B cell (primary cell): ENCODE data around the gene MOGAT2. TPM values are rescaled to one million over a fixed set of nuclear protein-coding genes. Genes with fewer than 3 reads are reported as not detected.

ENCODE experiments used
- ATAC-seq: fragments of 200-7000 bp; cut with Tn5 transposase; one replicate; pipeline ENCODE4 v1.10.0; 2021; ENCODE audit warnings: low read depth, mild to moderate bottlenecking, moderate number of reproducible peaks, moderate library complexity
- CTCF ChIA-PET: fragments of 350-600 bp; sonication (Branson Sonifier 250); formaldehyde crosslinking; loops from one replicate; lab custom pipeline; 2021; ENCODE audit warnings: antibody characterized with exemption, inconsistent platforms; lab: Charles Lee
- POLR2A ChIA-PET: fragments of 350-600 bp; sonication (Branson Sonifier 250); formaldehyde crosslinking; loops from one replicate; lab custom pipeline; 2021; ENCODE audit warnings: antibody characterized with exemption; lab: Charles Lee
- DNase-seq: peaks from one replicate; pipeline ENCODE4 v3.0.0; 2013
- H2AFZ ChIP-seq: 2 replicates; pipeline ENCODE4 v1.6.1; 2012; ENCODE audit warnings: mild to moderate bottlenecking, low read depth, low read length; ENCODE audit not compliant: insufficient read depth, poor library complexity, severe bottlenecking
- H3K27ac ChIP-seq, 2 donors: 1 replicate in 1 of 2; 2 replicates in 1 of 2; pipeline ENCODE4 v1.5.1; 2012 to 2013; ENCODE audit warnings: low read length in 2 of 2, mild to moderate bottlenecking in 2 of 2, moderate library complexity in 1 of 2
- H3K27me3 ChIP-seq, 4 experiments: fragments of 200-600 bp in 1 of 4; sonication (generic) in 1 of 4; replicated peaks in 1 of 4; 1 replicate in 2 of 4; 2 replicates in 2 of 4; pipeline versions ENCODE4 v1.6.1 to v1.7.0; 2013 to 2016; ENCODE audit warnings: low read length in 3 of 4, mild to moderate bottlenecking in 2 of 4, mixed read lengths in 1 of 4, moderate library complexity in 1 of 4; ENCODE audit not compliant: insufficient read depth in 4 of 4, control insufficient read depth in 3 of 4; ENCODE audit errors: control extremely low read depth in 1 of 4
- H3K36me3 ChIP-seq, 2 experiments: replicated peaks in 1 of 2; 1 replicate in 1 of 2; 2 replicates in 1 of 2; pipeline versions ENCODE4 v1.6.1 to v1.7.1; 2013; ENCODE audit warnings: low read length in 1 of 2; ENCODE audit not compliant: insufficient read depth in 2 of 2, control insufficient read depth in 1 of 2; ENCODE audit errors: control extremely low read depth in 1 of 2, extremely low read depth in 1 of 2
- H3K4me1 ChIP-seq, 2 donors: fragments of 200-600 bp in 1 of 2; sonication (generic) in 1 of 2; 1 replicate in 1 of 2; 2 replicates in 1 of 2; pipeline versions ENCODE4 v1.5.1 to v1.6.1; 2013 to 2017; ENCODE audit warnings: low read length in 2 of 2; ENCODE audit not compliant: control insufficient read depth in 2 of 2, insufficient read depth in 2 of 2
- H3K4me2 ChIP-seq: replicated peaks from 2 replicates; pipeline ENCODE3; 2012; ENCODE audit warnings: mild to moderate bottlenecking, low read depth, low read length; ENCODE audit not compliant: poor library complexity, severe bottlenecking
- H3K4me3 ChIP-seq, 5 experiments: fragments of 200-600 bp in 1 of 5; sonication (generic) in 1 of 5; 1 replicate in 3 of 5; 2 replicates in 2 of 5; pipeline versions ENCODE4 v1.5.1 to v1.7.0; 2011 to 2016; ENCODE audit warnings: low read length in 4 of 5, mild to moderate bottlenecking in 4 of 5, low read depth in 2 of 5, control low read depth in 1 of 5, moderate library complexity in 1 of 5; ENCODE audit not compliant: insufficient read depth in 1 of 5; ENCODE audit errors: control extremely low read depth in 1 of 5, extremely low read depth in 1 of 5
- H3K79me2 ChIP-seq: fragments of 200-600 bp; sonication (generic); one replicate; pipeline ENCODE4 v1.6.0; 2016; ENCODE audit warnings: low read length; ENCODE audit not compliant: control insufficient read depth, insufficient read depth
- H3K9ac ChIP-seq: fragments of 200-600 bp; sonication (generic); 2 replicates; pipeline ENCODE4 v1.6.1; 2017; ENCODE audit warnings: mild to moderate bottlenecking, low read length, moderate library complexity
- H3K9me3 ChIP-seq, 3 donors: one replicate each; pipeline versions ENCODE4 v1.6.1 to v1.7.1; 2013; ENCODE audit warnings: low read length in 2 of 3; ENCODE audit not compliant: control insufficient read depth in 2 of 3, insufficient read depth in 1 of 3; ENCODE audit errors: control extremely low read depth in 1 of 3
- H4K20me1 ChIP-seq: 2 replicates; pipeline ENCODE4 v1.6.0; 2012; ENCODE audit warnings: mild to moderate bottlenecking, low read length; ENCODE audit not compliant: insufficient read depth, control insufficient read depth, poor library complexity, severe bottlenecking
- H3K27ac Mint-ChIP-seq: one replicate; pipeline ENCODE4 v1.8.0; 2021; ENCODE audit warnings: mixed read lengths
- H3K27me3 Mint-ChIP-seq: one replicate; pipeline ENCODE4 v1.8.0; 2021; ENCODE audit warnings: mixed read lengths
- H3K4me1 Mint-ChIP-seq: one replicate; pipeline ENCODE4 v1.8.0; 2021; ENCODE audit warnings: mixed read lengths
- H3K4me3 Mint-ChIP-seq: one replicate; pipeline ENCODE4 v1.8.0; 2021; ENCODE audit warnings: mixed read lengths
- H3K9me3 Mint-ChIP-seq: one replicate; pipeline ENCODE4 v1.8.0; 2022; ENCODE audit warnings: mixed read lengths; ENCODE audit not compliant: insufficient read depth
- CTCF ChIP-seq: fragments of 200-600 bp; IDR thresholded peaks from one replicate; pipeline ENCODE4 v1.8.0; 2022; ENCODE audit warnings: antibody characterized with exemption, mild to moderate bottlenecking
- EZH2 ChIP-seq: IDR thresholded peaks from 2 replicates; pipeline ENCODE4 v1.6.1; 2012; ENCODE audit warnings: borderline replicate concordance, low read depth, mild to moderate bottlenecking, moderate library complexity, low read length; ENCODE audit not compliant: insufficient read depth, poor library complexity, severe bottlenecking
- WGBS: methylation state at CpG from one replicate; pipeline ENCODE4 v1.1.5; 2013; ENCODE audit warnings: missing lambda C conversion rate; ENCODE audit not compliant: insufficient coverage; 5-methylcytosine and 5-hydroxymethylcytosine counted together
- intact Hi-C: fragments of 100-400 bp; cut with micrococcal nuclease; formaldehyde crosslinking; loops from one replicate; pipeline ENCODE4 v1.10.0; 2022
- polyA minus RNA-seq: library from RNA; depleted of rRNA, polyadenylated mRNA; stranded (reverse); fragments of >200 nt; gene quantifications from 2 replicates; pipeline ENCODE4 v1.2.3, GENCODE V29; 2012
- polyA plus RNA-seq: library from polyadenylated mRNA; depleted of rRNA; stranded (reverse); fragments of >200 nt; gene quantifications from 2 replicates; pipeline ENCODE4 v1.2.3, GENCODE V29; 2012
- total RNA-seq, 2 donors: library from RNA; stranded (reverse); fragments of 120-200 nt in 1 of 2; gene quantifications; 1 replicate in 1 of 2; 2 replicates in 1 of 2; pipeline versions ENCODE4 v1.2.3 to v1.2.4, GENCODE V29; 2013 to 2022

MOGAT2 gene
- 0.12 TPM in 1 of 2 replicates, not detected in the other for total RNA-seq
- total RNA-seq (2013): not detected
- polyA plus RNA-seq: not detected in 2 replicates
- not detected in 2 replicates for polyA minus RNA-seq

- Histone ChIP-seq H3K27ac (no peak within 1 kb of the TSS), H3K9me3 (no peaks in the 10 kb centered on the region), H3K4me2 (no peak within 1 kb of the TSS), H3K4me3 (no peak within 1 kb of the TSS), H3K27me3 (peaks cover 0 to 7% (median 0%) of the 10 kb centered on the region in 4 experiments), H2AFZ (no peak within 1 kb of the TSS), H3K79me2 (no peaks in the 10 kb centered on the region), H3K9ac (no peak within 1 kb of the TSS), H3K4me1 (no peaks in the 10 kb centered on the region), H3K36me3 (no peaks in the 10 kb centered on the region), H4K20me1 (no peaks in the 10 kb centered on the region)
- Mint-ChIP-seq H3K27ac (no peak within 1 kb of the TSS), H3K27me3 (peaks cover 7% of the 10 kb centered on the region), H3K4me1 (no peaks in the 10 kb centered on the region), H3K4me3 (no peak within 1 kb of the TSS), H3K9me3 (no peaks in the 10 kb centered on the region)
- ChIA-PET POLR2A (no interaction called here), CTCF (no interaction called here)
- DNase-seq (no peak), ATAC-seq (no peak)
- intact Hi-C loops: no loop called here
- TF ChIP-seq EZH2 (no peak), CTCF (no peak)
- WGBS: 84% methylated on average over 13 of the region's 13 CpGs
Observed at GRCh38 chr11:75717608-75718418, at the start of gene MOGAT2. Gene MOGAT2, plus strand, starts transcription at chr11:75717838. Its CDS starts 51 bp downstream, at chr11:75717889.
